Measurements from ENCODE around the gene MIEF1. TPM values are rescaled to one million over a fixed set of nuclear protein-coding genes. Genes with fewer than 3 reads are reported as not detected.

The MIEF1 gene
- total and polyA plus RNA-seq, 2 donors (not counting 1 experiment from before 2014, with no cell fraction given): 9.8 to 37.2 TPM

- Histone ChIP-seq H3K79me2 (ENCODE audit: control insufficient read depth, insufficient read depth, low read length) (peaks cover 35% of the 10 kb centered on the region), H3K27ac (ENCODE audit: low read length in 2 of 2) (peak overlapping the region in 1 of 2 donors; percentile 83), H3K36me3 (replicated peaks in 1 of 2; ENCODE audit: control extremely low read depth in 1 of 2, control insufficient read depth in 1 of 2, extremely low read depth in 1 of 2, insufficient read depth in 2 of 2, low read length in 1 of 2) (no peaks in the 10 kb centered on the region), H3K27me3 (replicated peaks in 1 of 4; ENCODE audit: control extremely low read depth in 1 of 4, control insufficient read depth in 3 of 4, insufficient read depth in 4 of 4, low read length in 3 of 4) (no peaks in the 10 kb centered on the region), H3K4me1 (ENCODE audit: control insufficient read depth in 2 of 2, insufficient read depth in 2 of 2, low read length in 2 of 2) (peaks cover 56 to 77% of the 10 kb centered on the region in 2 donors), H2AFZ (ENCODE audit: insufficient read depth, low read depth, low read length, poor library complexity, severe bottlenecking) (no peak overlapping the region), H3K4me2 (replicated peaks; ENCODE audit: low read depth, low read length, poor library complexity, severe bottlenecking) (peak overlapping the region; percentile 62), H3K9me3 (ENCODE audit: control extremely low read depth in 1 of 3, control insufficient read depth in 2 of 3, insufficient read depth in 1 of 3, low read length in 2 of 3) (no peaks in the 10 kb centered on the region), H3K4me3 (ENCODE audit: control extremely low read depth in 1 of 5, extremely low read depth in 1 of 5, insufficient read depth in 1 of 5, low read depth in 2 of 5, low read length in 4 of 5) (no peak overlapping the region), H4K20me1 (ENCODE audit: control insufficient read depth, insufficient read depth, low read length, poor library complexity, severe bottlenecking) (no peaks in the 10 kb centered on the region), H3K9ac (ENCODE audit: low read length) (no peak overlapping the region)
- Mint-ChIP-seq H3K27me3 (no peaks in the 10 kb centered on the region), H3K4me1 (peaks cover 80% of the 10 kb centered on the region), H3K27ac (peak overlapping the region; percentile 93), H3K4me3 (peak overlapping the region; percentile 44), H3K9me3 (ENCODE audit: insufficient read depth) (no peaks in the 10 kb centered on the region)
- 83% methylated on average over 9 of the region's 10 CpGs for WGBS (ENCODE audit: insufficient coverage)
- DNase-seq: no peak
- intact Hi-C loops (cut with micrococcal nuclease): no loop called here
- TF ChIP-seq EZH2 (IDR thresholded peaks at IDR 0.05; ENCODE audit: borderline replicate concordance, insufficient read depth, low read depth, low read length, poor library complexity, severe bottlenecking): no peak
- TF ChIP-seq CTCF (IDR thresholded peaks at IDR 0.05): no peak
- POLR2A ChIA-PET: interaction anchor here (0.8 to 2.7 kb wide), 2 partner anchors 17 to 65 kb away, joined by 3 to 20 read pairs; no protein-coding TSS in a partner anchor
- no peak for ATAC-seq (ENCODE audit: low read depth)
- CTCF ChIA-PET: interaction anchor here (0.8 to 2.7 kb wide), 7 partner anchors 10 to 65 kb away, joined by 3 to 14 read pairs (median 7); partner anchors contain the start of gene TAB1
Observed at GRCh38 chr22:39463931-39464390, 38.1 kb upstream of the MIEF1 start.

GRCh38 chr22:39466228-39467006 lies 35.7 kb upstream of the MIEF1 start:
- POLR2A ChIA-PET: interaction anchor here (2.7 kb wide), 1 partner anchor 19 kb away, joined by 20 read pairs; no protein-coding TSS in a partner anchor
- Histone ChIP-seq H3K79me2 (ENCODE audit: control insufficient read depth, insufficient read depth, low read length) (peaks cover 32% of the 10 kb centered on the region), H2AFZ (ENCODE audit: insufficient read depth, low read depth, low read length, poor library complexity, severe bottlenecking) (no peak overlapping the region), H3K4me1 (ENCODE audit: control insufficient read depth in 2 of 2, insufficient read depth in 2 of 2, low read length in 2 of 2) (peaks cover 61 to 99% of the 10 kb centered on the region in 2 donors), H3K9me3 (ENCODE audit: control extremely low read depth in 1 of 3, control insufficient read depth in 2 of 3, insufficient read depth in 1 of 3, low read length in 2 of 3) (no peaks in the 10 kb centered on the region), H4K20me1 (ENCODE audit: control insufficient read depth, insufficient read depth, low read length, poor library complexity, severe bottlenecking) (no peaks in the 10 kb centered on the region), H3K4me2 (replicated peaks; ENCODE audit: low read depth, low read length, poor library complexity, severe bottlenecking) (peak overlapping the region; percentile 74), H3K36me3 (replicated peaks in 1 of 2; ENCODE audit: control extremely low read depth in 1 of 2, control insufficient read depth in 1 of 2, extremely low read depth in 1 of 2, insufficient read depth in 2 of 2, low read length in 1 of 2) (no peaks in the 10 kb centered on the region), H3K27ac (ENCODE audit: low read length in 2 of 2) (peak overlapping the region in 1 of 2 donors; percentile 41), H3K4me3 (ENCODE audit: control extremely low read depth in 1 of 5, extremely low read depth in 1 of 5, insufficient read depth in 1 of 5, low read depth in 2 of 5, low read length in 4 of 5) (no peak overlapping the region), H3K9ac (ENCODE audit: low read length) (no peak overlapping the region), H3K27me3 (replicated peaks in 1 of 4; ENCODE audit: control extremely low read depth in 1 of 4, control insufficient read depth in 3 of 4, insufficient read depth in 4 of 4, low read length in 3 of 4) (no peaks in the 10 kb centered on the region)
- peak overlapping the region; percentile 67 for H3K4me3 Mint-ChIP-seq
- ATAC-seq (ENCODE audit: low read depth): no peak
- CTCF ChIA-PET: interaction anchor here (1.1 to 2.8 kb wide), 9 partner anchors 19 to 123 kb away, joined by 3 to 14 read pairs (median 7); partner anchors contain the start of gene TAB1
- 92% methylated on average over 13 of the region's 21 CpGs for WGBS (ENCODE audit: insufficient coverage)
- H3K4me1 Mint-ChIP-seq: peaks cover 87% of the 10 kb centered on the region
- no peak for TF ChIP-seq EZH2 (IDR thresholded peaks at IDR 0.05; ENCODE audit: borderline replicate concordance, insufficient read depth, low read depth, low read length, poor library complexity, severe bottlenecking)
- no peak for TF ChIP-seq CTCF (IDR thresholded peaks at IDR 0.05)
- H3K27me3 Mint-ChIP-seq: no peaks in the 10 kb centered on the region
- DNase-seq: no peak
- H3K9me3 Mint-ChIP-seq (ENCODE audit: insufficient read depth): no peaks in the 10 kb centered on the region
- peak overlapping the region; percentile 74 for H3K27ac Mint-ChIP-seq
- intact Hi-C loops (cut with micrococcal nuclease): no loop called here

Measured in B cell (primary cell).